Progenitor cell of endocrine pancreas (in vitro differentiated cells): ENCODE data around the gene MRM1. TPM values are rescaled to one million over a fixed set of nuclear protein-coding genes. Genes with fewer than 3 reads are reported as not detected.
A peak's percentile ranks its signal among the peaks of the same experiment; 100 is the strongest.

ENCODE experiments used
- DNase-seq: peaks from one replicate; pipeline ENCODE4 v3.0.0; 2021; ENCODE audit warnings: low spot score; ENCODE audit not compliant: unreplicated experiment
- H3K27ac Mint-ChIP-seq: 2 replicates; pipeline ENCODE4 v1.8.0; 2021; ENCODE audit warnings: mild to moderate bottlenecking, moderate library complexity, mixed read lengths
- H3K27me3 Mint-ChIP-seq: 2 replicates; pipeline ENCODE4 v1.8.0; 2021; ENCODE audit warnings: mixed read lengths
- H3K36me3 Mint-ChIP-seq: 2 replicates; pipeline ENCODE4 v1.8.0; 2022; ENCODE audit warnings: mixed read lengths; ENCODE audit not compliant: insufficient read depth
- H3K4me1 Mint-ChIP-seq: 2 replicates; pipeline ENCODE4 v1.8.0; 2021; ENCODE audit warnings: low read depth, mixed read lengths
- H3K4me3 Mint-ChIP-seq: 2 replicates; pipeline ENCODE4 v1.8.0; 2021; ENCODE audit warnings: low read depth, mild to moderate bottlenecking, moderate library complexity, mixed read lengths
- H3K9me3 Mint-ChIP-seq: 2 replicates; pipeline ENCODE4 v1.8.0; 2021; ENCODE audit warnings: low read depth, mixed read lengths
- CTCF ChIP-seq: fragments of 200-600 bp; sonication (generic); IDR thresholded peaks from one replicate; pipeline ENCODE4 v1.5.0; 2021; ENCODE audit warnings: antibody characterized with exemption, mild to moderate bottlenecking; ENCODE audit not compliant: unreplicated experiment
- total RNA-seq: library from RNA; stranded (reverse); gene quantifications from 2 replicates; pipeline ENCODE4 v1.2.1, GENCODE V29; 2021

MRM1 gene
- total RNA-seq, 1 donor from 2014 or later: 6.6 TPM

GRCh38 chr17:36578671-36579070 lies 22.7 kb upstream of the MRM1 start:
- H3K36me3 Mint-ChIP-seq: peaks cover 15% of the 10 kb centered on the region
- no peaks in the 10 kb centered on the region for H3K27me3 Mint-ChIP-seq
- DNase-seq: no peak
- H3K9me3 Mint-ChIP-seq: no peaks in the 10 kb centered on the region
- no peak overlapping the region for H3K27ac Mint-ChIP-seq
- H3K4me1 Mint-ChIP-seq: no peaks in the 10 kb centered on the region
- TF ChIP-seq CTCF: no peak
- no peak overlapping the region for H3K4me3 Mint-ChIP-seq

- no peaks in the 10 kb centered on the region for H3K27me3 Mint-ChIP-seq
- DNase-seq: no peak
- peaks cover 21% of the 10 kb centered on the region for H3K36me3 Mint-ChIP-seq
- H3K4me3 Mint-ChIP-seq: no peak overlapping the region
- H3K27ac Mint-ChIP-seq: no peak overlapping the region
- no peak for TF ChIP-seq CTCF
- no peaks in the 10 kb centered on the region for H3K9me3 Mint-ChIP-seq
- H3K4me1 Mint-ChIP-seq: no peaks in the 10 kb centered on the region
These were observed 17.6 kb upstream of the MRM1 start for GRCh38 chr17:36583787-36584186.

GRCh38 chr17:36586138-36586537 lies 15.2 kb upstream of the MRM1 start:
- no peak for TF ChIP-seq CTCF
- H3K27ac Mint-ChIP-seq: no peak overlapping the region
- no peak for DNase-seq
- no peaks in the 10 kb centered on the region for H3K9me3 Mint-ChIP-seq
- H3K27me3 Mint-ChIP-seq: no peaks in the 10 kb centered on the region
- H3K4me3 Mint-ChIP-seq: no peak overlapping the region
- peaks cover 1% of the 10 kb centered on the region for H3K4me1 Mint-ChIP-seq
- H3K36me3 Mint-ChIP-seq: peaks cover 16% of the 10 kb centered on the region

- no peak for TF ChIP-seq CTCF
- H3K9me3 Mint-ChIP-seq: no peaks in the 10 kb centered on the region
- H3K27ac Mint-ChIP-seq: no peak overlapping the region
- peaks cover 15% of the 10 kb centered on the region for H3K36me3 Mint-ChIP-seq
- no peak overlapping the region for H3K4me3 Mint-ChIP-seq
- DNase-seq: no peak
- H3K4me1 Mint-ChIP-seq: peaks cover 13% of the 10 kb centered on the region
- no peaks in the 10 kb centered on the region for H3K27me3 Mint-ChIP-seq
These were observed 11.3 kb upstream of the MRM1 start for GRCh38 chr17:36590082-36590481.

GRCh38 chr17:36591434-36592315 lies 9.7 kb upstream of the MRM1 start, which contains the start of gene DHRS11:
Gene DHRS11, plus strand, starts transcription at chr17:36591879. Its CDS starts 131 bp downstream, at chr17:36592010.
- Mint-ChIP-seq H3K4me1 (peaks cover 13% of the 10 kb centered on the region), H3K27ac (peak within 1 kb of the TSS; percentile 49), H3K4me3 (peak within 1 kb of the TSS; percentile 75), H3K27me3 (no peaks in the 10 kb centered on the region), H3K9me3 (no peaks in the 10 kb centered on the region), H3K36me3 (peaks cover 8% of the 10 kb centered on the region)
- no peak for TF ChIP-seq CTCF
- peak; percentile 72 for DNase-seq
